Measurements from ENCODE around the gene CDC42. TPM values are rescaled to one million over a fixed set of nuclear protein-coding genes. Genes with fewer than 3 reads are reported as not detected.

Gene CDC42
- total RNA-seq, 1 donor from 2014 or later: 366 TPM

- Mint-ChIP-seq H3K4me3 (ENCODE audit: unreplicated experiment) (no peak overlapping the region), H3K36me3 (ENCODE audit: low read depth, unreplicated experiment) (peaks cover 8% of the 10 kb centered on the region), H3K27ac (ENCODE audit: unreplicated experiment) (no peak overlapping the region), H3K4me1 (ENCODE audit: low read depth, unreplicated experiment) (peaks cover 1% of the 10 kb centered on the region), H3K27me3 (ENCODE audit: low read depth, unreplicated experiment) (no peaks in the 10 kb centered on the region), H3K9me3 (ENCODE audit: unreplicated experiment) (no peaks in the 10 kb centered on the region)
- H3K27ac ChIP-seq (ENCODE audit: low read depth, low read length): no peak overlapping the region
- peaks cover 12% of the 10 kb centered on the region for H3K4me1 ChIP-seq (ENCODE audit: insufficient read depth, low read length)
- H3K36me3 ChIP-seq (ENCODE audit: insufficient read depth, low read length): no peaks in the 10 kb centered on the region
- DNase-seq (ENCODE audit: low read depth) (no peak), FAIRE-seq (no peak)
- no peaks in the 10 kb centered on the region for H3K9me3 ChIP-seq (ENCODE audit: insufficient read depth, low read depth, low read length)
- H3K79me2 ChIP-seq (ENCODE audit: insufficient read depth, low read length): no peaks in the 10 kb centered on the region
- H4K20me1 ChIP-seq (ENCODE audit: insufficient read depth, low read length): peaks cover 61% of the 10 kb centered on the region
- no peak overlapping the region for H3K4me3 ChIP-seq (ENCODE audit: insufficient read depth, low read depth, low read length)
- H3K4me2 ChIP-seq (ENCODE audit: low read length): no peak overlapping the region
- H3K27me3 ChIP-seq (ENCODE audit: insufficient read depth, low read length): no peaks in the 10 kb centered on the region
- H3K9ac ChIP-seq (ENCODE audit: low read length): no peak overlapping the region
- no peak for TF ChIP-seq EZH2 (IDR thresholded peaks at IDR 0.05; ENCODE audit: insufficient read depth, low read length)
- TF ChIP-seq, protein P1, sequence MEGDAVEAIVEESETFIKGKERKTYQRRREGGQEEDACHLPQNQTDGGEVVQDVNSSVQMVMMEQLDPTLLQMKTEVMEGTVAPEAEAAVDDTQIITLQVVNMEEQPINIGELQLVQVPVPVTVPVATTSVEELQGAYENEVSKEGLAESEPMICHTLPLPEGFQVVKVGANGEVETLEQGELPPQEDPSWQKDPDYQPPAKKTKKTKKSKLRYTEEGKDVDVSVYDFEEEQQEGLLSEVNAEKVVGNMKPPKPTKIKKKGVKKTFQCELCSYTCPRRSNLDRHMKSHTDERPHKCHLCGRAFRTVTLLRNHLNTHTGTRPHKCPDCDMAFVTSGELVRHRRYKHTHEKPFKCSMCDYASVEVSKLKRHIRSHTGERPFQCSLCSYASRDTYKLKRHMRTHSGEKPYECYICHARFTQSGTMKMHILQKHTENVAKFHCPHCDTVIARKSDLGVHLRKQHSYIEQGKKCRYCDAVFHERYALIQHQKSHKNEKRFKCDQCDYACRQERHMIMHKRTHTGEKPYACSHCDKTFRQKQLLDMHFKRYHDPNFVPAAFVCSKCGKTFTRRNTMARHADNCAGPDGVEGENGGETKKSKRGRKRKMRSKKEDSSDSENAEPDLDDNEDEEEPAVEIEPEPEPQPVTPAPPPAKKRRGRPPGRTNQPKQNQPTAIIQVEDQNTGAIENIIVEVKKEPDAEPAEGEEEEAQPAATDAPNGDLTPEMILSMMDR (IDR thresholded peaks at IDR 0.05; ENCODE audit: insufficient read depth, low read depth, low read length): no peak
- H2AFZ ChIP-seq (ENCODE audit: low read depth, low read length): no peak overlapping the region
Observed at GRCh38 chr1:22128392-22128791, 75.9 kb downstream of the CDC42 start.

DNA sequence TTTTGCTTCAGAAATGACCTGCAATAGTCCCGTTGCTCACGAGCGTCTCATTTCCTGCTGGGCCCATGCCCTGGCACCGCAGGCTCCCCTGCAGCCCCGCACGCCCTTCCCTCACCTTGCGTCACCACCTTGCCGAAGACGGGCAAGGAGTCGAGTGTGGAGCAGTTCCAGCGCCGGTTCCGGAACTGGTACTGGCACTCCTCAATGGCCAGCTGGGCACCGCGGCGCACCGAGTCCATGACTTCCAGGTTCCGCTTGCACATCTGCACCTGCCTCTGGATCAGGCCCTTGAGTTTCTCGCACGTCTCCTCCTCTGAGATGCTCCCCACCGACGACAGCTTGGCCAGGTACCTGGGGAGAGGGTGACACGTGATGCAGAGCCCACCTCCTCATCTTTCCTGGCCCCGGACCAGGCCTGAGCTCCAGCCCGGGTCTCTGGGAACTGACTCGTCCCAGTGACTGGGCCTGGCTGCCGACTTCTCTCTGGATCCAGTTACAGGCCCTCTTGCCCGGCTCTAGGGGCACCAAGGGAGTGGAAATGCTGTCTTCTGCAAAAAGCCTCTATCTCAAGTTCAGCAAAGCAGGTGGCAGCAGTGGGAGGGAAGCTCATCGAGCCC is 77.1 kb downstream of the CDC42 start:
- no peak for TF ChIP-seq EZH2 (IDR thresholded peaks at IDR 0.05; ENCODE audit: insufficient read depth, low read length)
- TF ChIP-seq, protein P1 (IDR thresholded peaks at IDR 0.05; ENCODE audit: insufficient read depth, low read depth, low read length): no peak
- no peak overlapping the region for H3K27ac Mint-ChIP-seq (ENCODE audit: unreplicated experiment)
- H3K9me3 Mint-ChIP-seq (ENCODE audit: unreplicated experiment): no peaks in the 10 kb centered on the region
- DNase-seq (ENCODE audit: low read depth) (no peak), FAIRE-seq (no peak)
- peaks cover 60% of the 10 kb centered on the region for H4K20me1 ChIP-seq (ENCODE audit: insufficient read depth, low read length)
- peaks cover 8% of the 10 kb centered on the region for H3K36me3 Mint-ChIP-seq (ENCODE audit: low read depth, unreplicated experiment)
- H3K4me2 ChIP-seq (ENCODE audit: low read length): no peak overlapping the region
- no peaks in the 10 kb centered on the region for H3K27me3 ChIP-seq (ENCODE audit: insufficient read depth, low read length)
- H3K27me3 Mint-ChIP-seq (ENCODE audit: low read depth, unreplicated experiment): peaks cover under 1% of the 10 kb centered on the region
- no peaks in the 10 kb centered on the region for H3K79me2 ChIP-seq (ENCODE audit: insufficient read depth, low read length)
- no peaks in the 10 kb centered on the region for H3K9me3 ChIP-seq (ENCODE audit: insufficient read depth, low read depth, low read length)
- no peak overlapping the region for H3K4me3 Mint-ChIP-seq (ENCODE audit: unreplicated experiment)
- H3K4me1 Mint-ChIP-seq (ENCODE audit: low read depth, unreplicated experiment): no peaks in the 10 kb centered on the region
- no peak overlapping the region for H3K27ac ChIP-seq (ENCODE audit: low read depth, low read length)
- no peaks in the 10 kb centered on the region for H3K36me3 ChIP-seq (ENCODE audit: insufficient read depth, low read length)
- H3K9ac ChIP-seq (ENCODE audit: low read length): no peak overlapping the region
- H2AFZ ChIP-seq (ENCODE audit: low read depth, low read length): no peak overlapping the region
- H3K4me3 ChIP-seq (ENCODE audit: insufficient read depth, low read depth, low read length): no peak overlapping the region
- peaks cover 16% of the 10 kb centered on the region for H3K4me1 ChIP-seq (ENCODE audit: insufficient read depth, low read length)

DNA sequence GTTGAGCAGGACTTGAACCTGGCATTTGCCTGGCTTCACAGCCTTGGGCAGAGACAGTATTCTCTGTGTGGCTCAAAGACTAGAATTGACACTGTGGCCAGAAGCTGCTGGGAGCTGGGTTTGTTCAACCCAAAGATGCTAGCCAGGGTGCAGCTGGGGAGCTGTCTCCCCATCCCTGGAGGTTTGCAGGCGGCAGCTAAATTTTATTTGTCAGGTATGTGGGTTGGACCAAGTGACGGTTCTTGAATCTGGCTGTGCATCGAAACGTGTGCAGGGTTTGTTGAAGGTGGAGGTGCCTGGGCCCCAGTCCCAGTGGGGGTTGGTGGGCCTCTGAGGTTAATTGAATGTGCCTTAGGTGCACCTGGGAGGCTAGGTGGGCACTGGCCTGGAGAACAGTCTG is 78.6 kb downstream of the CDC42 start:
- FAIRE-seq: no peak

More for the DNA sequence above, 78.6 kb downstream of the CDC42 start:
- DNase-seq (ENCODE audit: low read depth): no peak
- no peak overlapping the region for H3K9ac ChIP-seq (ENCODE audit: low read length)
- Mint-ChIP-seq H3K9me3 (ENCODE audit: unreplicated experiment) (no peaks in the 10 kb centered on the region), H3K4me3 (ENCODE audit: unreplicated experiment) (no peak overlapping the region), H3K27ac (ENCODE audit: unreplicated experiment) (no peak overlapping the region), H3K27me3 (ENCODE audit: low read depth, unreplicated experiment) (peaks cover 4% of the 10 kb centered on the region), H3K4me1 (ENCODE audit: low read depth, unreplicated experiment) (no peaks in the 10 kb centered on the region), H3K36me3 (ENCODE audit: low read depth, unreplicated experiment) (peaks cover 10% of the 10 kb centered on the region)
- no peak overlapping the region for H3K27ac ChIP-seq (ENCODE audit: low read depth, low read length)
- peaks cover 16% of the 10 kb centered on the region for H3K4me1 ChIP-seq (ENCODE audit: insufficient read depth, low read length)
- no peaks in the 10 kb centered on the region for H3K27me3 ChIP-seq (ENCODE audit: insufficient read depth, low read length)
- H4K20me1 ChIP-seq (ENCODE audit: insufficient read depth, low read length): peaks cover 65% of the 10 kb centered on the region
- H3K9me3 ChIP-seq (ENCODE audit: insufficient read depth, low read depth, low read length): no peaks in the 10 kb centered on the region
- H3K4me2 ChIP-seq (ENCODE audit: low read length): no peak overlapping the region
- H3K4me3 ChIP-seq (ENCODE audit: insufficient read depth, low read depth, low read length): no peak overlapping the region
- no peaks in the 10 kb centered on the region for H3K36me3 ChIP-seq (ENCODE audit: insufficient read depth, low read length)
- H2AFZ ChIP-seq (ENCODE audit: low read depth, low read length): no peak overlapping the region
- TF ChIP-seq EZH2 (IDR thresholded peaks at IDR 0.05; ENCODE audit: insufficient read depth, low read length): no peak
- TF ChIP-seq, protein P1 (IDR thresholded peaks at IDR 0.05; ENCODE audit: insufficient read depth, low read depth, low read length): no peak
- no peaks in the 10 kb centered on the region for H3K79me2 ChIP-seq (ENCODE audit: insufficient read depth, low read length)

All from astrocyte (in vitro differentiated cells and primary cell).